ENCODE measurements around the gene GRHL1. TPM values are rescaled to one million over a fixed set of nuclear protein-coding genes. Genes with fewer than 3 reads are reported as not detected.

Gene GRHL1
- total and polyA plus RNA-seq, 2 of the 8 experiments (the other 6 are each of a cell fraction or from before 2014, with no cell fraction given): 1.3 to 3.6 TPM

DNA sequence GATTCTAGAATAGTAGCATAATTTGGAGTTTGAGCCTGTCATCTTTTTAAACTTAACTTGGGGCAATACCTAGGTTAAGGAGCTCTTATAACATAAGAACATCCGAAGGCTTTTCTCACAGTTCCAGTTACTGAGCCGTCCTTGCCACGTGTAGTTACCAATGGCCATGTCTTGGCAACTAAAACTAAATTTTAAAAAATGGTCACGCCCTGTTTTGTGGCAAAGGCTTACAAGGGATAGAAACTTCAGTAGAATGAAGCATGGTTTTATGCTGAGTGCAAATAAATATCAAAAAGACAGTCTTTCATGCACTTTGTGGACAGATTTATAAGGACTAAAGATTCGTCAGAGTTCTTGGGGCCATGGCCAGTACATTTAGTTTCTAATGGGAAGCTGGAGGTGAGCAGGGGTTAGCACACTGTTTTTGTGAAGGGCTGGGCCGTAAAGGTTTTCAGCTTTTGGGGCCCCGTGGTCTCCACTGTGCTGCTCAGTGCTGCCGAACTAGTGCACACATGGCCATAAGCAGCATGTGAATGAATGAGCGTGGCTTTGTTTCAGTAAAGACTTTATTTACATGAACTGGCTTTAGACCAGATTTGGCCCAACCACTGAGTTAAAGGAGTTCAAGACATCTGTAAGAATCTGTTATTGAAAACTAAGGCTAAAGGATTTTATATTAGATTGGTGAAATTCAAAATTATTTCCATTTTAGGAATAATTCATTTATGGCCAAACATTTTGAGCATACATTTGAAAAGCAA is 41.1 kb downstream of the GRHL1 start (continued):
- TF ChIP-seq, protein P1, sequence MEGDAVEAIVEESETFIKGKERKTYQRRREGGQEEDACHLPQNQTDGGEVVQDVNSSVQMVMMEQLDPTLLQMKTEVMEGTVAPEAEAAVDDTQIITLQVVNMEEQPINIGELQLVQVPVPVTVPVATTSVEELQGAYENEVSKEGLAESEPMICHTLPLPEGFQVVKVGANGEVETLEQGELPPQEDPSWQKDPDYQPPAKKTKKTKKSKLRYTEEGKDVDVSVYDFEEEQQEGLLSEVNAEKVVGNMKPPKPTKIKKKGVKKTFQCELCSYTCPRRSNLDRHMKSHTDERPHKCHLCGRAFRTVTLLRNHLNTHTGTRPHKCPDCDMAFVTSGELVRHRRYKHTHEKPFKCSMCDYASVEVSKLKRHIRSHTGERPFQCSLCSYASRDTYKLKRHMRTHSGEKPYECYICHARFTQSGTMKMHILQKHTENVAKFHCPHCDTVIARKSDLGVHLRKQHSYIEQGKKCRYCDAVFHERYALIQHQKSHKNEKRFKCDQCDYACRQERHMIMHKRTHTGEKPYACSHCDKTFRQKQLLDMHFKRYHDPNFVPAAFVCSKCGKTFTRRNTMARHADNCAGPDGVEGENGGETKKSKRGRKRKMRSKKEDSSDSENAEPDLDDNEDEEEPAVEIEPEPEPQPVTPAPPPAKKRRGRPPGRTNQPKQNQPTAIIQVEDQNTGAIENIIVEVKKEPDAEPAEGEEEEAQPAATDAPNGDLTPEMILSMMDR (IDR thresholded peaks at IDR 0.05; ENCODE audit: control extremely low read depth in 1 of 3, insufficient read depth in 1 of 3, low read depth in 1 of 3, low read length in 3 of 3): no peak

Data from H1 (cell line).